OCI-LY7 (cell line): Measurements from ENCODE around the gene SPRR2A.

Source experiments
- EZH2phosphoT487 ChIP-seq: fragments of 200-600 bp; sonication (generic); IDR thresholded peaks from 2 replicates; pipeline ENCODE4 v1.6.1; 2018; ENCODE audit warnings: low read depth, borderline replicate concordance, mild to moderate bottlenecking, mixed run types, antibody characterized with exemption, low read length, moderate library complexity, mixed read lengths
- TF ChIP-seq, protein P1 (sequence below): fragments of 200-600 bp; sonication (generic); conservative IDR thresholded peaks from 2 replicates; pipeline ENCODE4 v1.5.1; 2014; ENCODE audit warnings: mild to moderate bottlenecking, antibody characterized with exemption, low read length, moderate library complexity, mixed read lengths

DNA sequence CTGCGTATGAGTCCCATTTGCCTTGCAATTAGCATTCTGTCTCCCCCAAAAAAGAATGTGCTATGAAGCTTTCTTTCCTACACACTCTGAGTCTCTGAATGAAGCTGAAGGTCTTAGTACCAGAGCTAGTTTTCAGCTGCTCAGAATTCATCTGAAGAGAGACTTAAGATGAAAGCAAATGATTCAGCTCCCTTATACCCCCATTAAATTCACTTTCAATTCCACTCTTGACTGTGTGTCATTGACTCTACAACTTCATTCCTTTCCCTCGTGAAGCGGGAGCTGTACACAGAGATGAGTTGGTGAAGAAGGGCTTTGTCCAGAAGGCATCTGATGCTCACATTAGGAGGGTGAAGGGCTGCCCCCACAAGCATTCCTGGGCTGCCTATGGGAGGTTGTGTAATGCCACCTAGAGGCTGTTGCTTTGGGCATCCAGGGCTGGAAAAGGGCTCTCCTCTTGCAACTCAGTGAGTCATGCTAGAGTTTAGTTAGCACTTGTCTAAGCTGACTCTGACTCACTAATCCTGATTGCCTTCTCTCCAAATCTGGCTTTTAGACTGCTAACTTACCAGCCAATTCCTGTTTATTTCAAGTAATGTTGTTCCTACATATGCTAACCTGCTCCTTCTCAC is 24.5 kb downstream of the SPRR2A start:
- TF ChIP-seq, protein P1, sequence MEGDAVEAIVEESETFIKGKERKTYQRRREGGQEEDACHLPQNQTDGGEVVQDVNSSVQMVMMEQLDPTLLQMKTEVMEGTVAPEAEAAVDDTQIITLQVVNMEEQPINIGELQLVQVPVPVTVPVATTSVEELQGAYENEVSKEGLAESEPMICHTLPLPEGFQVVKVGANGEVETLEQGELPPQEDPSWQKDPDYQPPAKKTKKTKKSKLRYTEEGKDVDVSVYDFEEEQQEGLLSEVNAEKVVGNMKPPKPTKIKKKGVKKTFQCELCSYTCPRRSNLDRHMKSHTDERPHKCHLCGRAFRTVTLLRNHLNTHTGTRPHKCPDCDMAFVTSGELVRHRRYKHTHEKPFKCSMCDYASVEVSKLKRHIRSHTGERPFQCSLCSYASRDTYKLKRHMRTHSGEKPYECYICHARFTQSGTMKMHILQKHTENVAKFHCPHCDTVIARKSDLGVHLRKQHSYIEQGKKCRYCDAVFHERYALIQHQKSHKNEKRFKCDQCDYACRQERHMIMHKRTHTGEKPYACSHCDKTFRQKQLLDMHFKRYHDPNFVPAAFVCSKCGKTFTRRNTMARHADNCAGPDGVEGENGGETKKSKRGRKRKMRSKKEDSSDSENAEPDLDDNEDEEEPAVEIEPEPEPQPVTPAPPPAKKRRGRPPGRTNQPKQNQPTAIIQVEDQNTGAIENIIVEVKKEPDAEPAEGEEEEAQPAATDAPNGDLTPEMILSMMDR: peak; percentile 68
- TF ChIP-seq EZH2phosphoT487: no peak
